Ovary (tissue), 3 donors: ENCODE results near the gene DUOX1.

ENCODE experiments used
- EP300 ChIP-seq: sonication (generic); formaldehyde crosslinking; IDR thresholded peaks from one replicate; pipeline ENCODE4 v1.6.1; 2017; ENCODE audit warnings: antibody characterized with exemption
- POLR2A ChIP-seq: fragments of 450-650 bp; IDR thresholded peaks from one replicate; pipeline ENCODE4 v1.6.1; 2017; ENCODE audit warnings: antibody characterized with exemption, mild to moderate bottlenecking, moderate library complexity
- TF ChIP-seq, protein P1 (sequence below), 3 donors: fragments of 450-650 bp in 2 of 3; fragments of 200-600 bp in 1 of 3; IDR thresholded peaks; one replicate each; pipeline versions ENCODE4 v1.5.1 to v1.8.0; 2016 to 2022; ENCODE audit warnings: antibody characterized with exemption in 3 of 3, mild to moderate bottlenecking in 1 of 3
- donor health status: DM: no; HTN: no; CAD: no.

DNA sequence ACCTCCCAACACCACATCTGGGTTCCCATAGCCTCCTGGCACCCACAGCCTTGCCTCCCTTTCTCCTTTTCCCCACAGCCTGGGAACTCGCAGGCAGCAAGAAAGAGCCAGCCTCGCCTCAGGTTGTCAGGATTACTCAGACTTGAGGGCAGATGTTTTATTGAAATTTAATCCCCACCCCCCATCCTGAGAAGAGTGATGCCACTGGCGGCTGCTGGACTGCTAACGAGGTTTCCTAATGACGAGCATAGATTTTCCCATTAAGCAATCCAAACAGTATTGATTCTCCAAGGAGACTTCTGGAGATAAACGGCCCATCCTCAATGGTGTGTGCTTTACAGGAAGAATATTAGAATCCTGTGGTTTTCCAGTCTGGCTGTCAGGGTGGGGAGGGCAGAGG is 44.3 kb downstream of the DUOX1 start:
- TF ChIP-seq EP300 (no peak), POLR2A (no peak)
- TF ChIP-seq, protein P1, sequence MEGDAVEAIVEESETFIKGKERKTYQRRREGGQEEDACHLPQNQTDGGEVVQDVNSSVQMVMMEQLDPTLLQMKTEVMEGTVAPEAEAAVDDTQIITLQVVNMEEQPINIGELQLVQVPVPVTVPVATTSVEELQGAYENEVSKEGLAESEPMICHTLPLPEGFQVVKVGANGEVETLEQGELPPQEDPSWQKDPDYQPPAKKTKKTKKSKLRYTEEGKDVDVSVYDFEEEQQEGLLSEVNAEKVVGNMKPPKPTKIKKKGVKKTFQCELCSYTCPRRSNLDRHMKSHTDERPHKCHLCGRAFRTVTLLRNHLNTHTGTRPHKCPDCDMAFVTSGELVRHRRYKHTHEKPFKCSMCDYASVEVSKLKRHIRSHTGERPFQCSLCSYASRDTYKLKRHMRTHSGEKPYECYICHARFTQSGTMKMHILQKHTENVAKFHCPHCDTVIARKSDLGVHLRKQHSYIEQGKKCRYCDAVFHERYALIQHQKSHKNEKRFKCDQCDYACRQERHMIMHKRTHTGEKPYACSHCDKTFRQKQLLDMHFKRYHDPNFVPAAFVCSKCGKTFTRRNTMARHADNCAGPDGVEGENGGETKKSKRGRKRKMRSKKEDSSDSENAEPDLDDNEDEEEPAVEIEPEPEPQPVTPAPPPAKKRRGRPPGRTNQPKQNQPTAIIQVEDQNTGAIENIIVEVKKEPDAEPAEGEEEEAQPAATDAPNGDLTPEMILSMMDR (IDR thresholded peaks at IDR 0.05): no peak
